ENCODE results near the gene GEMIN7. TPM values are rescaled to one million over a fixed set of nuclear protein-coding genes. Genes with fewer than 3 reads are reported as not detected.

GEMIN7 gene
- total and polyA plus RNA-seq, 2 experiments from 2014 or later = 49.6 to 90.5 TPM

GRCh38 chr19:45121827-45122345 is 42.8 kb downstream of the GEMIN7 start:
- no peaks in the 10 kb centered on the region for H3K27me3 ChIP-seq (ENCODE audit: insufficient read depth)
- DNase-seq (ENCODE audit: low spot score) = no peak
- Mint-ChIP-seq H3K4me3 (no peak overlapping the region), H3K27ac (no peak overlapping the region), H3K27me3 (ENCODE audit: insufficient read depth, low read depth, poor library complexity) (peaks cover 14% of the 10 kb centered on the region), H3K36me3 (ENCODE audit: low read depth) (no peaks in the 10 kb centered on the region), H3K9me3 (no peaks in the 10 kb centered on the region), H3K4me1 (peaks cover 12% of the 10 kb centered on the region; the same call in 2 of the 3 replicates)
- H3K4me3 ChIP-seq = no peak overlapping the region
- peaks cover 46% of the 10 kb centered on the region for H4K20me1 ChIP-seq (replicated peaks; ENCODE audit: insufficient read depth)
- no peak overlapping the region for H3K27ac ChIP-seq (ENCODE audit: low read depth)
- H3K9me2 ChIP-seq (ENCODE audit: insufficient read depth) = no peaks in the 10 kb centered on the region
- H3K79me2 ChIP-seq (replicated peaks; ENCODE audit: insufficient read depth) = peaks cover 56% of the 10 kb centered on the region
- no peak overlapping the region for H3K4me2 ChIP-seq
- H3F3A ChIP-seq (replicated peaks; ENCODE audit: low read depth) = 0 out of 2 replicates have a peak, but pooled peaks cover 2% of the 10 kb centered on the region
- TF ChIP-seq NANOG (IDR thresholded peaks at IDR 0.05; ENCODE audit: borderline replicate concordance) (no peak), ZNF462 (CRISPR knock-in tag; IDR thresholded peaks at IDR 0.05) (no peak), ZNF331 (CRISPR knock-in tag; IDR thresholded peaks at IDR 0.05; ENCODE audit: low read depth) (no peak)
- H3K36me3 ChIP-seq (ENCODE audit: insufficient read depth) = no peaks in the 10 kb centered on the region
- H2AFZ ChIP-seq = no peak overlapping the region
- no peak for ATAC-seq
- no peaks in the 10 kb centered on the region for H3K4me1 ChIP-seq (ENCODE audit: insufficient read depth)

- no peak overlapping the region for H3K27ac Mint-ChIP-seq
- TF ChIP-seq STAT1 (IDR thresholded peaks at IDR 0.05; ENCODE audit: unreplicated experiment) = no peak
- no peak for TF ChIP-seq CREB1 (CRISPR knock-in tag; IDR thresholded peaks at IDR 0.05; ENCODE audit: low read depth)
- TF ChIP-seq POLR2AphosphoS5 (IDR thresholded peaks at IDR 0.05; ENCODE audit: low read depth) = no peak
- TF ChIP-seq REST (IDR thresholded peaks at IDR 0.05; ENCODE audit: unreplicated experiment) = no peak
These were observed 43.8 kb downstream of the GEMIN7 start for GRCh38 chr19:45122832-45123231.

More at GRCh38 chr19:45122832-45123231, 43.8 kb downstream of the GEMIN7 start:
- Histone ChIP-seq H4K20me1 (replicated peaks; ENCODE audit: insufficient read depth) (peaks cover 41% of the 10 kb centered on the region), H3K4me2 (no peak overlapping the region), H3F3A (replicated peaks; ENCODE audit: low read depth) (0 out of 2 replicates have a peak, but pooled peaks cover 2% of the 10 kb centered on the region), H3K9me2 (ENCODE audit: insufficient read depth) (no peaks in the 10 kb centered on the region), H3K36me3 (ENCODE audit: insufficient read depth) (no peaks in the 10 kb centered on the region), H3K4me1 (ENCODE audit: insufficient read depth) (no peaks in the 10 kb centered on the region), H2AFZ (no peak overlapping the region), H3K79me2 (replicated peaks; ENCODE audit: insufficient read depth) (peaks cover 62% of the 10 kb centered on the region), H3K27me3 (ENCODE audit: insufficient read depth) (no peaks in the 10 kb centered on the region), H3K27ac (ENCODE audit: low read depth) (no peak overlapping the region), H3K4me3 (no peak overlapping the region)
- Mint-ChIP-seq H3K36me3 (ENCODE audit: low read depth) (no peaks in the 10 kb centered on the region), H3K27me3 (ENCODE audit: insufficient read depth, low read depth, poor library complexity) (peaks cover 9% of the 10 kb centered on the region), H3K9me3 (no peaks in the 10 kb centered on the region), H3K4me3 (no peak overlapping the region), H3K4me1 (peaks cover 8% of the 10 kb centered on the region; the same call in 2 of the 3 replicates)
- ATAC-seq = no peak
- no peak for DNase-seq (ENCODE audit: low spot score)

Measured in GM23338 (cell line).